ENCODE data around the gene PPP6R2. TPM values are rescaled to one million over a fixed set of nuclear protein-coding genes. Genes with fewer than 3 reads are reported as not detected.

PPP6R2 gene
- total and polyA plus RNA-seq, 7 donors = 15.0 to 64.5 (median 40.7) TPM

GRCh38 chr22:50483977-50484853, 141.1 kb downstream of the PPP6R2 start:
- H3K36me3 ChIP-seq = no peaks in the 10 kb centered on the region
- H3K4me1 ChIP-seq = peaks cover 0 to 16% (median 7%) of the 10 kb centered on the region in 4 donors
- DNase-seq = no peak
- peaks cover 35 to 78% (median 54%) of the 10 kb centered on the region in 3 donors for H3K27me3 ChIP-seq
- intact Hi-C loops (cut with DNase I) = no loop called here
- H3K27ac ChIP-seq = no peak overlapping the region
- 40 to 81% methylated on average over 31 of the region's 31 CpGs for WGBS, 2 donors
- no peaks in the 10 kb centered on the region for H3K9me3 ChIP-seq
- TF ChIP-seq EP300 (IDR thresholded peaks at IDR 0.05) (no peak), POLR2A (IDR thresholded peaks at IDR 0.05) (no peak), POLR2AphosphoS5 (IDR thresholded peaks at IDR 0.05) (no peak), CTCF (IDR thresholded peaks at IDR 0.05) (no peak)
- no peak overlapping the region for H3K4me3 ChIP-seq

GRCh38 chr22:50485221-50486131, 142.3 kb downstream of the PPP6R2 start:
- Histone ChIP-seq H3K4me1 (peaks cover 0 to 16% (median 7%) of the 10 kb centered on the region in 4 donors), H3K36me3 (no peaks in the 10 kb centered on the region), H3K27me3 (peaks cover 30 to 66% (median 43%) of the 10 kb centered on the region in 3 donors), H3K9me3 (no peaks in the 10 kb centered on the region), H3K27ac (no peak overlapping the region), H3K4me3 (no peak overlapping the region)
- intact Hi-C loops (cut with DNase I) = no loop called here
- DNase-seq = no peak
- WGBS, 2 donors = 55 to 73% methylated on average over 29 of the region's 29 CpGs
- TF ChIP-seq POLR2A (IDR thresholded peaks at IDR 0.05) (no peak), EP300 (IDR thresholded peaks at IDR 0.05) (no peak), POLR2AphosphoS5 (IDR thresholded peaks at IDR 0.05) (no peak), CTCF (IDR thresholded peaks at IDR 0.05) (no peak)

GRCh38 chr22:50486561-50487289, 143.6 kb downstream of the PPP6R2 start, which contains the start of gene MIOX:
MIOX (plus strand) TSS chr22:50486859; CDS start chr22:50486898, 39 bp downstream.
- intact Hi-C loops (cut with DNase I) = no loop called here
- Histone ChIP-seq H3K4me1 (peaks cover 0 to 7% (median 3%) of the 10 kb centered on the region in 4 donors), H3K27ac (no peak within 1 kb of the TSS), H3K36me3 (no peaks in the 10 kb centered on the region), H3K27me3 (peaks cover 17 to 53% (median 31%) of the 10 kb centered on the region in 3 donors), H3K4me3 (no peak within 1 kb of the TSS), H3K9me3 (no peaks in the 10 kb centered on the region)
- no peak for TF ChIP-seq POLR2A (IDR thresholded peaks at IDR 0.05)
- TF ChIP-seq CTCF (IDR thresholded peaks at IDR 0.05) = no peak
- no peak for TF ChIP-seq EP300 (IDR thresholded peaks at IDR 0.05)
- no peak for TF ChIP-seq POLR2AphosphoS5 (IDR thresholded peaks at IDR 0.05)
- 81 to 84% methylated on average over 23 of the region's 23 CpGs for WGBS, 2 donors
- DNase-seq = no peak

GRCh38 chr22:50487290-50488005, 144.3 kb downstream of the PPP6R2 start:
- WGBS, 2 donors = 86% methylated on average over 23 of the region's 23 CpGs
- TF ChIP-seq EP300 (IDR thresholded peaks at IDR 0.05) = no peak
- TF ChIP-seq POLR2A (IDR thresholded peaks at IDR 0.05) = no peak
- TF ChIP-seq POLR2AphosphoS5 (IDR thresholded peaks at IDR 0.05) = no peak
- no peak for TF ChIP-seq CTCF (IDR thresholded peaks at IDR 0.05)
- H3K36me3 ChIP-seq = no peaks in the 10 kb centered on the region
- no peaks in the 10 kb centered on the region for H3K4me1 ChIP-seq
- no peak overlapping the region for H3K27ac ChIP-seq
- DNase-seq = no peak
- no peaks in the 10 kb centered on the region for H3K9me3 ChIP-seq
- intact Hi-C loops (cut with DNase I) = no loop called here
- peaks cover 10 to 46% (median 24%) of the 10 kb centered on the region in 3 donors for H3K27me3 ChIP-seq
- H3K4me3 ChIP-seq = no peak overlapping the region
